GM19467 (cell line): ENCODE measurements around the gene EIF6.

Experiments
- ATAC-seq: cut with Tn5 transposase; IDR thresholded peaks from one replicate; pipeline ENCODE4 v1.9.1; 2021; ENCODE audit warnings: mild to moderate bottlenecking, moderate library complexity; ENCODE audit not compliant: unreplicated experiment

Gene EIF6

DNA sequence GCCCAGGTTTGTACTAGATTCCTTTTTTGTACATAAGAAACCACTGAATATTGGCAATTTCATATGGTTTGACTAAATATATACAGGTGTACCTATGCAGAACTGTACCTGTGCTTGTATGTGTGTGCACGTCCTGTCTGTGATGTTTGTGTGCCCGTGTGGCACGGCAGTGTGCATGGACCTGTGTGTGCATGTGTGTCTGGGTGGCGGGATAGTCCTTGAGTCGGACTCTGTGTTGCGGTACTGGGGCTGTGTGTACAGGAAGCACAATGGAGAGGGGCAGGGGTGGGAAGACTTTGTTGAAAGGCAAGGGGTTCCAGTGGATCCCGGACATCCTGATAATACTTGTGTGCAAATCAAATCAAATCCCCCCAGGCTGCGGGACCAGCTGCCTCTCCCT lies 11.1 kb upstream of the EIF6 start:
- ATAC-seq, result no peak

DNA sequence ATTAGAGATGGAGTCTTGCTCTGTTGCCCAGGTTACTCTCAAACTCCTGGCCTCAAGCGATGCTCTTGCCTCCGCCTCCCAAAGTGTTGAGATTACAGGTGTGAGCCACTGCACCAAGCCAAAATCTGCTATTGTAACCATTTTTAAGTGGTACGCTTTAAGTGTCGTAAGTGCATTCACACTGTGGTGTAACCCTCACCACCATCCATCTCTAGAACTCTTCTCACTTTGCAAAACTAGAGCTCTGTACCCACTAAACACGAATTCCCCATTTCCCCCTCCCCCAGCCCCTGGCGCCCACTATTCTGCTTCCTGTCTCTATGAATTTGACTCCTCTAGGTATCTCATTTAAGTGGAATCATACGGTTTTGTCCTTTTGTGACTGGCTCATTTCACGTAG lies 10.5 kb upstream of the EIF6 start:
- ATAC-seq, result no peak

DNA sequence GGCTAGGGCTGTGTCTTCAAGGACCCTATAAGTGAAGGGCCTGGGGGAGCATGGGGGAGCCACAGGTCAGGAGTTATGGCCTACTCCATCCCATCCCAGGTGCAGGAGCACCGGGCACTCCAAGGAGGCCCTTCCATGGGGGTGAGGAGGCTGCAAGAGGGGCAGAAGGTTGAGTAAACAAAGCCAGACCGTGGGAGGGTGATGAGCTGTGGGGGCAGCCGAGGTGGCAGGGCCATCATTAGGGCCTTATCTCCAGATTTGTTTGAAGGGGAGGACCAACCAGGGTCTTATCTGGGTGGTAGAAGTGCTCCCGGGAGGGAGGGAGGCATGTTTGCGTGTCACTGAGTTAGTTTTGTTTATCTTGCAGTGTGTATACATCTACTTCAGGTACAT lies 9.7 kb upstream of the EIF6 start:
- ATAC-seq, result no peak

DNA sequence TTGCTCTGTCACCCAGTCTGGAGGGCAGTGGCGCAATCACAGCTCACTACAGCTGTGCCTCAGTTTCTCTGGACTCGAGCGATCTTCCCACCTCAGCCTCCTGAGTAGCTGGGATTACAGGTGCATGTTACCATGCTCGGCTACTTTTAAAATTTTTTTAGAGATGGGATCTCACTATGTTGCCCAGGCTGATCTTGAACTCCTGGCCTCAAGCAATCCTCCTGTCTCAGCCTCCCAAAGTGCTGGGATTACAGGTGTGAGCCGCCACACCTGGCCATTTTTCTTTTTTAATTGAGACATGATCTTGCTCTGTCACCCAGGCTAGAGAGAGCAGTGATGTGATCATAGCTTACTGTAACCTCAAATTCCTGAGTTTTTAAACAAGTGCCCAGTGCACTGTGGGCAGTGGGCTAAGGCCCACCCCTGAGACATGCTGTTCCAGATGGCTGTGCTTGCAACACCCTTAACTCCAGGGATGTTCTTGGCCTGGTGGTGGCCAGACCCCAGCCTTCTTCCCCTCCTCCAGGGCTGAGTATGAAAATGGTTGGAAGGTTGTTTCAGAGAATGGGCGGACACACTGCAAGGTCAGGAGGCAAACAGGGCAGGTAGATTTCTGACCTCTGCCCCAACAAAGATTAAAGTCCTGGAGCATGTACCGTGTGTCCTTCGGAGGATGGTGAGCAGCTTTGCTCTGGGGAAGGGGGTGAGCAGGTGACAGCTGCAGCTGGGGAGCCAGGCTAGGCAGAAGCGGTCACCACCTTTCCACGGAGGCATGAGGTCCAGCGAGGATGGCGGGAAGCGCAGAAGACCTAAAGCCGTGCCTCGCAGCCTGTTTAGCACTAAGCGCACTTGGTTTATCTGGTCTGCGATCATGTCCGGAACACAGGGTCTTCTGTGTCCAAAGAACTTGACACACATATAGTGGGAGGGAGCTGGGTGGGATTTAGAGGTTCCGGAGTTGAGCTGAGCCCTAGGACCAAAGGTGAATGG lies 9.0 kb upstream of the EIF6 start:
- ATAC-seq, result no peak

DNA sequence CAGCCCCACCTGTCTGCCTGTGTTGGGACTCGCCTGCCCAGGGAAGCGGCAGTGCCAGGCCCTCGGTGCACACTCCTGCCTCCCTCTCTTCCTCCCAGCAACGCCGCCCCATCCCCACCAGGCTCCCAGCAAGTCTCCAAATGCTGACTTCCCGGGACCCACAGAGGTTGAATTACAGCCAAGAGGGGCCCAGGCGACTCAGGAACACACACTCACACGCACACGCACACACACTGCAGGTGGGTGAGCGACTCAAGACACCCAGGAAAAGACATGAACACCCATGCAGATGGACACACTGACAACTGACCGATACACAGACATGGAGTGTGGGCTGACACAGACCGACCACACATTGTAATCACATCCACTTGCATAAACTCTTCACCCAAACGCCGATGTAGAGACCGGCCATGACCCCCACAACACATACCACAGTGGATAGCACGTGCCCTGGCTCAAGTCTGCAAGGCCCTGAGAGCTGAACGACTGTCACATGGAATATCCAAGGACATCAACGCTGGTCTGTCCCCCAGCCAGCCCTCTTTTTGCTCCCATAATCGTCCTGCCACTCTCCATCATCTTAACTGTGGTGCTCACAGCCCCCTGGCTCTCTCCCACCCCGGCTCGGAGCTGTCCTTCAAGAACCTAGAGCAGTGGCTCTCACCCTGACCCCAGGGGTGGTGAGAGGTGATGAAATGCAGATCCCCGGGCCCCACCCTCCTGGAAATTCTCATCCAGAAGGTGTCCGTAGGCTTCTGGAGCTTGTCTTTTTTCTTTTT lies 8.1 kb upstream of the EIF6 start:
- no peak for ATAC-seq

DNA sequence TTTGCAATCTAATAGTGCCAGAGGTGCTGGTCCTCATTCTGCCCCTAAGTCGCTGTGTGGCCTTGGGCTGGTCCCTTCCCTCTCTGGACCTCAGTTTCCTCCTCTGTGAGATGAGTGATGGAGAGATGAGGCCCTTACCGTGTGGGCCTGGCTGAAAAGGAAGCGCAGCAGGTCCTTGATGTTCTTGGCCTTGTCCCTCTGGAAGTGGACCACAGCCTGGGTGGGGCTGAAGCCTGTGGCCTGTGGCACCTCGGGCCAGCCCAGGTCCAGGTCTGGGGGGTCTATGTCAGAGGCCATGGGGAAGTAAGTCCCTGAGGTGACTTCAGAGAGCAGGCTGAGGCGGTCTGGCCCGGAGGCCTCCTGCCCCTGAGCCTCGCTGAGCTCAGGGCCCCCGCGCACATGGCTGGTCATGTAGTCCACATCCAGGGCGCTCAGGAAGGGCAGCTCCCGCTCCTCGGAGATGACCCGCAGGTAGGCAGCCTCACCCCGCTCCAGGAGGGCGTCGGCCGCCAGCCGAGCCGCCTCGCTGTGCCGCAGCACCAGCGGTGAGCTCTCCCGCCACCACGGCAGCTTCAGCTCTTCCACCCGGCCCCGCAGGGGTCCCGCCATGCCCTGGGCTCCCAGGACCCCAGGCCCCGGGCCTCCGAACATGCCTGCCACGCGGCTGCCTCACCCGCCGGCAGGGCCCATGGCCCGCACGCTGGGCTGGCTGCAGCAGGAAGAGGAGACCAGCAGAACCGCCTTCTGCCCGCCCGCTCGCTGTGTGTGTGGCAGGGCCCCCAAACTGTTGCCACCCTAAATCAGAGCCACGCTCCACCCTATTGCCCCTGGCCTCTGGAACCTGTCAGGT lies 7.3 kb upstream of the EIF6 start, which contains the start of gene FAM83C:
Gene FAM83C (minus strand): TSS at position 772 of the 850 bp plus-strand sequence. CDS start 121 bp downstream, at position 651.
- no peak for ATAC-seq

DNA sequence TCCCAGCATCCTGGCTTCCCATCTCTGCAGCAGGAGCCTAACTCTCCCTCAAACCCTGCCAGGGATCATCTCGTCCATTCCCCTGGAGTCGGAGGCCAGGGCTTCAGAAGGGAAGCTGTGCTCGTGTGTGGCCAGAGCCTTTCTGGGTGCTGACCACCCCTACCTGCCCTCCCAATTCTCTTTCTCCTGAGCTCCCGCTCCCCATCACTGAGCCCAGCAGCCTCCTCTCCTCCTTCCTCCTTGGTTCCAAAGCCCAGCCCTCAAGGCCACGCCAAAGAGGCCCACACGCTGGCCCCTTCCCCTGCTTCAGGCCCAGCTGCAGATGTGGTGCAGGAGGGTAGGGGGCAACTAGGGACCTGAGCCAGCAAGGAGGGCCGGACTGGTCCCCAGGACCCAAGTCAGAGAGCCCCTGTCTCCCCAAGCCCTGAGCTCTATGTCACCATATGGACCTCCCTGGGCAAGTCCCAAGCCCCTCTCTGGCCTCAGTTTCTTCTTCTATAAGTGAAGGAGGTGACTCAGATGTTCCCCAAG lies 6.4 kb upstream of the EIF6 start:
- no peak for ATAC-seq

DNA sequence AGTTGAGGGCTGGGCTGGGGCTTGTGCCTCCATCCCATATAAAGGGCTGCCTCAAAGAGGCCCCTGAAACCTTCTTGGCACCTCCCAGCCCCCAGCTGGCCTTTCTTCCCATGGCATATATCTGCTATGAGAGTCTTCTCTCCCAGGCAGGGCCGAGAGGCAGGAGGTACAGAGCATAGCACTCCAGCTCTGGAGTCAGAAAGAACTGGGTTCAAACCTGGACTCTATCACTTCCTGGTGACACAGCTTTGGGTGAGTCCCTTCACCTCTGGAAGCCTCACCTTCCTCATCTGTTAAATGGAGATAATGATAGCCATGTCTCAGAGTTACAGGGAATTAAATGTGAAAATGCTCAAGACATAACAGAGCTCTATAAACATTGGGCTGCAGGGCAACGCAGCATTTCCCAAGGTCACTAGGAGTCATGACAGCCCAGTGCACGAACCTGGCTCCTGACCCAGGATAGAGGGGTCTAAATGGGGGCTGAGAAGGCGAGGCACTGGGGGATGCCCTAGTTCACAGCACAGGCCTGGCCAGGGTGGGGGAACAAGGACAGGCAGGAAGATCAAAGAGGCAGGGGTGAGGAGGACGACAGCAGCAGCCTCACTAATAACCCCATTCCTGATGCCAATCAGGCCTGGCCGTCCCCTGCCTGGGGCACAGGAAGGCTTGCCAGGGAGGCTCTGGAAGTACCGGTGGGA lies 5.8 kb upstream of the EIF6 start:
- no peak for ATAC-seq

DNA sequence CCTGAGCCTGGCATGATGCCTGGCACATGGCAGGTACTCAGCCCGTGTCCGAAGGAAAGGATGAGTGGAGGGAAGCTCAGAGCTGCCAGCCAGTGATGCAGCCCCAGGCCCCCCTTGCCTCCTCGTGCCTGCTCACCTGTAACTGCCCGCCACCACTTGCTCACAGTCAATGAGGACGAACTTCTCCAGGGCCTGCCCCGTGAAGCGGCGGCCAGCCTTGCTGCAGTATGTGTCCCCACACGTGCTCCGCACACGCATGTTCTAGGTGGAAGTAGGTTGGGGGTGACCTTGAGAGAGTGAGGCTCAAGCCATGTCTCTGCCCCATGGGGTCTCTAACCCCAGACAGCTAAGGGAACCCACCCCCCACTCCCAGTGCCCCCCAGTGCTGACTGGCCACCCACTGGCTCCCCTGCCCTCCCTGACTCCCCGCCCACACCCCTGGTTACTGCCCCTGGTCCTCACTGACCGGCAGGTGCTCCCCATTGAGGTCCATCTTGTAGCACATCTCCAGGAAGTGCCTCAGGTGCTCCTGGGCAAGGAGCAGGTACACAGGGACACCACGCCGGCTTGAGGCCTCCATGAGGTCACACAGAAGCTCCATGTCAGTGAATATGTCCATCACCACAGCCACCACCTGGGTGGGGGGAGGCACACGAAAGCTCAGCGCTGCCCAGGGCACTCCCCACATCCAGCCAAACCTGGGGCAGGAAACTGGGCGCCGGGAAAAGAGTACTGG lies 3.9 kb upstream of the EIF6 start:
- no peak for ATAC-seq

DNA sequence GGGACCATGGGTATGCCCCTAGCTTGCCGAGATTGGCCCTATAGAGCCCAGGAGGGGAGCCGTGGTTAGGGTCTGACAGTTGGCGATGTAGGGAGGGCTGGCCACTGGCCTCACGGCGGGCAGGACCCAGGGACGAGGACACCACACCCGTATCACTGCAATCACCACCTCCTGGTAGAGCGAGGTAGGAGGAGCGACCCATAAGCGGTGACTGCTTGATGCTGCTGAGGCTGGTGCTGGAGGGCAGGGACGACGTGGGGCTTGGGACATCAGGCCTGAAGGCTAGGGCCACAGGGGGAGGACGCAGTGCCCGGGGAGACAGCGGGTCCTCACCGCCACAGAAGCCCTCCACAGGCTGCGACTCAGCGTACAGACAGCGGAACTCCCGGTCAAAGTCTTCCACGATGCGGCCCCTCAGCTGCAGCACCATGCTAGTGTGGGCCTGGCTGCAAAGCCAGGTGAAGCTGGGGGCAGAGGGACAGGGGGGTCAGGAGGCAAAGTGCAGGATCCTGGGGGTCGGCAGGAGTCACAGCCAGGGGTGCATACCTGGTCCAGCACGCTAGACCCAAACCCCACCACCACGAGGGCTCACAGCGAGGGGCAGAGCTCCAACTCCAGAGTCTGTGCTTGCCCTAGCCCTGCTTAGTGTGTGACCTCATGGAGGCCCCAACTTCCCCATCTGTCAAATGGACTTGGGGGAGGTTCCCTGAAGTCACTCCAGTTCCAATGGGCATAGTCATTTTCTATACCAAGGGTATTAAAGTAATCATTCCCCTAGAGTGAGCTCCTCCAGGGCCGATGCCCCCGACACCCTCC lies 3.1 kb upstream of the EIF6 start:
- ATAC-seq, result no peak

DNA sequence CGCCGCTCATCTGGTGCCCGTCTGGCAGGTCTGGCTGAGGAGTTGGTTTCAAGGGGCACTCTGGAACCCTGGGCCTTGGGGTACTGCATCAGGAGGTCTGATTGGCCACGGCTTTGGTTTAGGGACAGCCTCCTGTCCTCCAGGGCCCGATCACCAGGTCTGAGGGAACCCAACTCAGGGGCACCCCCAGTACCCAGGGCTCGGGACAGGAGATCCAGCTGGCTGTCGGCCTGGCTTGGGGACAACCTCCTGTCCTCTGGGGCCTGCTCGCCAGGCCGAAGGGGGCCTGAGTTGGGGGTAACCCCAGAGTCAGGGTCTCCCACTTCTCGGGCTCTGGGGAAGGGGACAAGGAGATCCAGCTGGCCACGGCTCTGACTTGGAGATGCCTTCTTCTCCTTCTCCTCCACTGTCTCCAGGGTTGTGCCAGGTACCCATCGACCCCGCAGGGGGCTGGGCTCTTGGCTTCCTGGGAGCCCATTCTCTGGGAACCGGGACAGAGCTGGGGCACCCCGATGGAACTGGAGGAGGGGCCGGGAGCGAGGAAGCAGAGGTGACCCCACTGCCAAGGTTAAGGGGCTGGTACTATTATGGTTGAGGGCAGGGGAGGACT lies 2.4 kb upstream of the EIF6 start:
- ATAC-seq, result no peak

DNA sequence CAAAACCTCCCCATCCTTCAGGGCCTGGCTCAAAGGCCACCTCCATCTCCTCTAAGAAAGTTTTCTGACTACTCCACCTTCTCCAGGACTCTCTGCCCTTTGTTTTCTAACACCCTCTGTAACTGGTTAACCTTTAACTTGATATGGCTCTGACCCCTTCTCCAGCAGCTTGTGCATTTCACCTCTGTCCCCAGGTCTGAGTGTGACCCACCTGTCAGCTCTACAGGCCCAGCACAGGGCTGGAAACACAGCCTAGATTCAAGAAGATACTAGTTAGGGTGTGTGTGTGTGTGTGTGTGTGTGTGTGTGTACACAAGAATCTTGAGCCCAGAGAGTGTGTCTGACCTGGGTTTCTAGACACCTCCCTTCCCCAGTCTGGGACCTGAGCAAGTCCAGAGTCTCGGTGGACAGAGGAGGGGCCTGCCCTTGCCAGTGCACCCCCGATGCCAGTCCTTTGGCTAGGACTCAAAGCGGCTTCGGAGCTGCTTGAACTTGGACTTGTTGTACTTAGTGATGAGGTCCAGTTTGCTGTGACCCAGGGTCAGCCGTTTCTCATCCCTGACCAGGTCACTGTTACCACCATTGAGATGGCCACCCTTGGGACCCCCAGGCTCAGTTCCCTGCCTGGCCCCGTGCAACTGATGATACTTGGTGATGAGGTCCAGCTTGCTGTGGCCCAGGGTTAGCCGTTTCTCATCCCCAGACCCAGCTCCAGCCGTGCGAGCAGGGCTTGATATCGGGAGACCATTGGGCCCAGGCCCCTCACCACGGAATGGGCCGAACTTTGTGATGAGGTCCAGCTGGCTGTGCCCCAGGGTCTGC lies 1.7 kb upstream of the EIF6 start:
- ATAC-seq, result no peak

DNA sequence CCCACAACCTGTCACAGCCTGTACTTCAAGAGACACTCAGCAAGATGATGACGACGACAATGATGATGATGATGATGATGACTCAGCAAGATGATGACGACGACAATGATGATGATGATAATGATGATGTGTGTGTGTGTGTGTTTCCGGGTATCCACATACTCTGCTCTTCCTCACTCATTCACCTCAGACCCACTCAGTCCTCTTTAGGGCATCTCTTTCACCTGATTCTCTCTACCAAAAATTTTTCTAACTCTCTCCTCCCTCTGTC lies 1.2 kb upstream of the EIF6 start:
- ATAC-seq, result no peak

DNA sequence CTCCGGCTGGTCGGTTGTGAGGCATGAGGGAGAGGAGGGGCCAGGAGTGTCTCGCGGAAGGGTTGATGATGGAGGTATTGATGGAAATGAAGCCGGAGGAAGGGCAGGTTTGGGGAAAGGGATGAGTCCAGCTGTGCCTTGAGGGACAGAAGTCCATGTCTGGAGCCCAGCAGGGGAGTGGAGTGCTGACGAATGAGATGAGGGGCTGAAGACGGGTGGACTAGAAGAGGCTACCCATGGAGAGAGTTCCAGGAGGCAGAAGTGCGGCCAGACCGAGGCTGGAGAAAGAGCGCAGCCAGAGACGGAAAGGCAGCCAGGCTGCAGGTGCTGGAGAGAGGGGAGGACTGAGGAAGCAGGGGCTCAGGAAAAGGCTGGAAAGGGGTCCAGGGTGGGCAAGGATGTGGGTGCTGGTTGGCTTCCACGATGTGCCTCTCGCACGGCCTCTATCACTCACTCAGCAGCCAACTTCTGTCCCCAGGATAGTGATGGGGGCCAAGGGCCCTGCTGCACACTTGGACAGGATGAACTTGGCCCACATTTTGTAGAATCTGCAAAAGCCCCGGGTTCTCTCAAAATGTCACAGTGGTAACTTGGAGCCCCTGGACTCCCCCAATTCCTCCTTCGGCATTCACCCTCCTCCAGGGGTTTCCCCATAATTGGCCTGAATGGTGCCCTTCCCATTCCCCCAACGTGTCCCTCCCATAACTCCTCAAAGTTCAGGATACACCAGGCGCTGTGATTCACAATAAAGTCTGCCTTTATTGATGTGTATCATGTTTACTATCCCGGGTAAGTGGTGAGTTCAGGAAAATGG lies 627 bp upstream of the EIF6 start:
- ATAC-seq, result no peak

DNA sequence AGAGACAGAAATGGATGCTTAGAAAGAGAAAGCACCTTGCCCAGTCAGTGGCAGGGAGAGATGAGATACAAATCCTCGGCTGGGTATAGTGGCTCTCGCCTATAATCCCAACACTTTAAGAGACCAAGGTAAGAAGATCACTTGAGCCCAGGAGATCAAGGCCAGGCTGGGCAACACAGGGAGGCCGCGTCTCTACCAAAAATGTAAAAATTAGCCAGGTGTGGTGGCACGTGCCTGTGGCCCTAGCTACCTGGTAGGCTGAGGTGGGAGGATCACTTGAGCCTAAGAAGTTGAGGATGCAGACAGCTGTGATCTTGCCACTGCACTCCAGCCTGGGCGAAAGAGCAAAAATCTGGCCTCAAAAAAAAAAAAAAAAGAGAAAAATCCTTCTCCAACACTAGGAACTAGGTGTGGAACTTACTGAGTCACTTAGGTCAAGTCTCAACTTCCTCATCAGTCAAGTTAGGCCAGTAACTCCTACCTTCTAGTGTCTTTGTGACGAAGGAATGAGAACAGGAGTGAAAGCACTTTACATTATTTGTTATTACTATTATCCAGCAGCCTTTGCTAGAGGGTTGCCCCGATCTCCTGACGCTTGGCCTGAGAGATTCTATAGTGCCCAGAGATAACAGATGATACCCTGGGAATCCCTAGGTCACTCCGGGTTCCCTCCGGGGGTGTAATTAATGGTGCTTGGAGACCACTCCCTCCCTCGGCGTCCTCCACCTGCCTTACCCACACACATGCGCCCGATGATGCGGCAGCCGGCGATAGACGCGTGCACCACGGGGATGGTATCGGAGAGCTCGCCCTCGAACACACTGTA lies 918 bp downstream of the EIF6 start:
- no peak for ATAC-seq
